Mammary epithelial cell (primary cell): Measurements from ENCODE around the gene LRP1.

Experiments used
- CTCF ChIP-seq, 2 donors: IDR thresholded peaks in 1 of 2; conservative IDR thresholded peaks in 1 of 2; 2 replicates each; pipeline ENCODE4 v1.5.1; 2011 to 2012; ENCODE audit warnings: inconsistent platforms in 2 of 2, low read length in 2 of 2, mild to moderate bottlenecking in 2 of 2, control low read depth in 1 of 2, low read depth in 1 of 2; ENCODE audit not compliant: insufficient read depth in 1 of 2; ENCODE audit errors: extremely low read depth in 1 of 2
- EZH2 ChIP-seq: IDR thresholded peaks from 2 replicates; pipeline ENCODE4 v1.6.1; 2012; ENCODE audit warnings: low read length, inconsistent platforms, borderline replicate concordance

- TF ChIP-seq CTCF (conservative IDR thresholded peaks at IDR 0.05 in 1 of 2, IDR thresholded peaks at IDR 0.05 in 1 of 2; ENCODE audit: extremely low read depth in 1 of 2, insufficient read depth in 1 of 2, low read depth in 1 of 2, low read length in 2 of 2) = no peak
- no peak for TF ChIP-seq EZH2
These were observed 10.4 kb downstream of the LRP1 start for GRCh38 chr12:57138526-57139272.
